Gastrocnemius medialis (tissue), 4 donors: ENCODE data around the gene GPATCH2. TPM values are rescaled to one million over a fixed set of nuclear protein-coding genes. Genes with fewer than 3 reads are reported as not detected.

Experiments used
- ATAC-seq, 2 donors: fragments of 150-250 bp; one replicate each; pipeline ENCODE4 v1.9.1; 2016
- DNase-seq, 2 donors: peaks; one replicate each; pipeline ENCODE4 v3.0.0-alpha.2; 2019
- H3K27ac ChIP-seq, 4 donors: fragments of 200-600 bp; sonication (generic); 1 replicate in 1 of 4; 2 replicates in 3 of 4; pipeline ENCODE4 v1.5.1; 2016 to 2018; ENCODE audit warnings: mild to moderate bottlenecking in 2 of 4, moderate library complexity in 1 of 4
- H3K27me3 ChIP-seq, 3 donors: fragments of 200-600 bp; sonication (generic) in 2 of 3; 1 replicate in 1 of 3; 2 replicates in 2 of 3; pipeline versions ENCODE4 v1.5.1 to v1.6.0; 2016 to 2019; ENCODE audit warnings: mild to moderate bottlenecking in 1 of 3, moderate library complexity in 1 of 3
- H3K36me3 ChIP-seq, 2 donors: fragments of 200-600 bp; sonication (generic) in 1 of 2; one replicate each; pipeline ENCODE4 v1.5.1; 2017 to 2018
- H3K4me1 ChIP-seq, 2 donors: fragments of 200-600 bp; sonication (generic) in 1 of 2; one replicate each; pipeline ENCODE4 v1.5.1; 2016 to 2017; ENCODE audit warnings: mild to moderate bottlenecking in 2 of 2
- H3K4me3 ChIP-seq, 4 donors: fragments of 200-600 bp; sonication (generic) in 3 of 4; 1 replicate in 1 of 4; 2 replicates in 3 of 4; pipeline ENCODE4 v1.5.1; 2016 to 2019; ENCODE audit warnings: mild to moderate bottlenecking in 2 of 4
- H3K9me3 ChIP-seq, 3 donors: fragments of 200-600 bp; sonication (generic) in 2 of 3; 1 replicate in 1 of 3; 2 replicates in 2 of 3; pipeline ENCODE4 v1.5.1; 2016 to 2019
- POLR2A ChIP-seq, 2 donors: fragments of 450-650 bp; IDR thresholded peaks; one replicate each; pipeline ENCODE4 v1.6.1; 2017; ENCODE audit warnings: antibody characterized with exemption in 2 of 2, mild to moderate bottlenecking in 2 of 2, moderate library complexity in 2 of 2
- in situ Hi-C, 4 donors: fragments of 200-750 bp; cut with MboI; loops; one replicate each; pipeline versions ENCODE4 v1.15.0 to v1.8.0; 2017; ENCODE audit warnings: low sequenced_read_pairs in 4 of 4
- intact Hi-C: fragments of 100-400 bp; cut with DNase I; formaldehyde crosslinking; loops from one replicate; pipeline ENCODE4 v1.15.1; 2023; ENCODE audit warnings: low total_unique reads
- total RNA-seq, 4 donors: library from RNA; depleted of rRNA; stranded (reverse); fragments of >200 nt; gene quantifications; one replicate each; pipeline versions ENCODE4 v1.1.0 to v1.2.3, GENCODE V29; 2016
- TF ChIP-seq, protein P1 (sequence below), 5 experiments: fragments of 450-650 bp in 3 of 5; fragments of 200-600 bp in 2 of 5; sonication (generic) in 2 of 5; IDR thresholded peaks in 4 of 5; conservative IDR thresholded peaks in 1 of 5; 1 replicate in 4 of 5; 2 replicates in 1 of 5; pipeline ENCODE4 v1.5.1; 2016 to 2019; ENCODE audit warnings: antibody characterized with exemption in 5 of 5, mild to moderate bottlenecking in 3 of 5, moderate library complexity in 3 of 5

GPATCH2 gene
- total RNA-seq, 4 donors from 2014 or later, result 3.6 to 9.3 (median 6.9) TPM

DNA sequence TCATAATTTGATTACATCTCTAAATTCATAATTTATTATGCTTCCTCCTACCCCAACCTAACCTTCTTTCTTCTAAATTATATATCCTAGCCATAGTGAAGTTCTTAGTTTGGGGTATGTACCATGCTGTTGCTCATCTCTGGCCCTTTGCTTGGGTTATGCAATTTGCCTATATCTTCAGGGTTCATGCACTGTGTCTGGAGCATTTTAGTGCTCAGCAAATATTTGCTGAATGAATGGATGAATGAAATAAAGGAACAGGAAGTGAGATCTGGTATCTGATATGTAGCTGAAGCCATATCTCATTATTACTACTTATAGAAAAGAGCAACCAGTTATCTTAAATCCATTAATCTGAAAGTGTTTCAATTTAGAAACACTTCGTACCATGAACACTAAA, 137.6 kb downstream of the GPATCH2 start:
- ATAC-seq, result no peak
- no peak for TF ChIP-seq POLR2A (IDR thresholded peaks at IDR 0.05)
- TF ChIP-seq, protein P1, sequence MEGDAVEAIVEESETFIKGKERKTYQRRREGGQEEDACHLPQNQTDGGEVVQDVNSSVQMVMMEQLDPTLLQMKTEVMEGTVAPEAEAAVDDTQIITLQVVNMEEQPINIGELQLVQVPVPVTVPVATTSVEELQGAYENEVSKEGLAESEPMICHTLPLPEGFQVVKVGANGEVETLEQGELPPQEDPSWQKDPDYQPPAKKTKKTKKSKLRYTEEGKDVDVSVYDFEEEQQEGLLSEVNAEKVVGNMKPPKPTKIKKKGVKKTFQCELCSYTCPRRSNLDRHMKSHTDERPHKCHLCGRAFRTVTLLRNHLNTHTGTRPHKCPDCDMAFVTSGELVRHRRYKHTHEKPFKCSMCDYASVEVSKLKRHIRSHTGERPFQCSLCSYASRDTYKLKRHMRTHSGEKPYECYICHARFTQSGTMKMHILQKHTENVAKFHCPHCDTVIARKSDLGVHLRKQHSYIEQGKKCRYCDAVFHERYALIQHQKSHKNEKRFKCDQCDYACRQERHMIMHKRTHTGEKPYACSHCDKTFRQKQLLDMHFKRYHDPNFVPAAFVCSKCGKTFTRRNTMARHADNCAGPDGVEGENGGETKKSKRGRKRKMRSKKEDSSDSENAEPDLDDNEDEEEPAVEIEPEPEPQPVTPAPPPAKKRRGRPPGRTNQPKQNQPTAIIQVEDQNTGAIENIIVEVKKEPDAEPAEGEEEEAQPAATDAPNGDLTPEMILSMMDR (IDR thresholded peaks at IDR 0.05 in 4 of 5, conservative IDR thresholded peaks at IDR 0.05 in 1 of 5), result no peak
- H3K4me1 ChIP-seq, result no peaks in the 10 kb centered on the region

GRCh38 chr1:217484871-217485270, 146.0 kb downstream of the GPATCH2 start:
- Histone ChIP-seq H3K4me3 (no peak overlapping the region), H3K36me3 (no peaks in the 10 kb centered on the region), H3K4me1 (no peaks in the 10 kb centered on the region), H3K27me3 (no peaks in the 10 kb centered on the region), H3K27ac (no peak overlapping the region), H3K9me3 (no peaks in the 10 kb centered on the region)
- in situ Hi-C loops, result no loop called here
- ATAC-seq, result no peak
- no peak for DNase-seq
- TF ChIP-seq POLR2A (IDR thresholded peaks at IDR 0.05), result no peak
- TF ChIP-seq, protein P1 (IDR thresholded peaks at IDR 0.05 in 4 of 5, conservative IDR thresholded peaks at IDR 0.05 in 1 of 5), result no peak
- intact Hi-C loops, result no loop called here

More for the DNA sequence above, 137.6 kb downstream of the GPATCH2 start:
- Histone ChIP-seq H3K4me3 (no peak overlapping the region), H3K36me3 (no peaks in the 10 kb centered on the region), H3K27me3 (no peaks in the 10 kb centered on the region), H3K27ac (no peak overlapping the region), H3K9me3 (no peaks in the 10 kb centered on the region)
- in situ Hi-C loops, result no loop called here
- no peak for DNase-seq
- intact Hi-C loops, result no loop called here

- DNase-seq (no peak), ATAC-seq (no peak)
- no peaks in the 10 kb centered on the region for H3K27me3 ChIP-seq
- H3K36me3 ChIP-seq, result no peaks in the 10 kb centered on the region
- H3K4me1 ChIP-seq, result no peaks in the 10 kb centered on the region
- no peak overlapping the region for H3K4me3 ChIP-seq
- H3K27ac ChIP-seq, result no peak overlapping the region
- H3K9me3 ChIP-seq, result no peaks in the 10 kb centered on the region
- in situ Hi-C loops (no loop called here), intact Hi-C loops (no loop called here)
- no peak for TF ChIP-seq POLR2A (IDR thresholded peaks at IDR 0.05)
- TF ChIP-seq, protein P1 (IDR thresholded peaks at IDR 0.05 in 4 of 5, conservative IDR thresholded peaks at IDR 0.05 in 1 of 5), result no peak
Observed at GRCh38 chr1:217482356-217483102, 148.4 kb downstream of the GPATCH2 start.

GRCh38 chr1:217478450-217478849, 152.4 kb downstream of the GPATCH2 start:
- DNase-seq, result no peak
- H3K9me3 ChIP-seq, result no peaks in the 10 kb centered on the region
- no peaks in the 10 kb centered on the region for H3K27me3 ChIP-seq
- no peaks in the 10 kb centered on the region for H3K36me3 ChIP-seq
- ATAC-seq, result no peak
- intact Hi-C loops, result no loop called here
- H3K4me1 ChIP-seq, result no peaks in the 10 kb centered on the region
- in situ Hi-C loops, result no loop called here
- TF ChIP-seq POLR2A (IDR thresholded peaks at IDR 0.05), result no peak
- TF ChIP-seq, protein P1 (IDR thresholded peaks at IDR 0.05 in 4 of 5, conservative IDR thresholded peaks at IDR 0.05 in 1 of 5), result no peak
- H3K27ac ChIP-seq, result no peak overlapping the region
- no peak overlapping the region for H3K4me3 ChIP-seq
